ENCODE data around the gene PSMD2. TPM values are rescaled to one million over a fixed set of nuclear protein-coding genes. Genes with fewer than 3 reads are reported as not detected.

The PSMD2 gene
- total and polyA plus RNA-seq, 2 of the 8 experiments (the other 6 are each of a cell fraction or from before 2014, with no cell fraction given) = 350 to 363 TPM

GRCh38 chr3:184255291-184256039, 43.6 kb upstream of the PSMD2 start:
- H2AK5ac ChIP-seq (ENCODE audit: low read depth, low read length) = no peak overlapping the region
- H3K4me1 ChIP-seq (replicated peaks in 1 of 4; ENCODE audit: control insufficient read depth in 3 of 4, insufficient read depth in 4 of 4, low read length in 3 of 4) = peaks cover 0 to 2% (median 1%) of the 10 kb centered on the region in 4 experiments; a peak in 4 of 7 replicates
- no peak overlapping the region for H2BK12ac ChIP-seq (ENCODE audit: low read depth, low read length)
- FAIRE-seq (no peak), DNase-seq (ENCODE audit: low read depth in 1 of 2, low spot score in 2 of 2) (no peak)
- H3K23me2 ChIP-seq (ENCODE audit: low read depth, low read length) = peaks cover 6% of the 10 kb centered on the region; the same call in 1 of the 2 replicates
- no peak overlapping the region for H4K8ac ChIP-seq (ENCODE audit: extremely low read depth, insufficient read depth, low read length)
- no peak overlapping the region for H3K56ac ChIP-seq (replicated peaks; ENCODE audit: insufficient read length, low read depth, low read length)
- no peak overlapping the region for H3K4me3 ChIP-seq (ENCODE audit: extremely low read depth in 1 of 4, insufficient read depth in 2 of 4, low read depth in 3 of 4, low read length in 4 of 4)
- no peaks in the 10 kb centered on the region for H3K79me1 ChIP-seq (ENCODE audit: low read depth, low read length)
- 89% methylated on average over 3 of the region's 3 CpGs; no CpG with 5 or more reads in 1 of the 2 experiments for WGBS, 2 experiments (ENCODE audit: extremely low coverage in 1 of 2, insufficient coverage in 1 of 2, insufficient read length in 1 of 2, insufficient replicate concordance in 2 of 2, low coverage in 1 of 2, low lambda C conversion rate in 2 of 2, missing lambda C conversion rate in 1 of 2)
- no peak overlapping the region for H4K5ac ChIP-seq (ENCODE audit: insufficient read length, low read depth, low read length)
- no peak overlapping the region for H2AFZ ChIP-seq (ENCODE audit: low read length)
- H3K4me2 ChIP-seq (ENCODE audit: insufficient read depth in 1 of 2, low read depth in 2 of 2, low read length in 2 of 2) = no peak overlapping the region
- H2BK20ac ChIP-seq (ENCODE audit: low read length) = no peak overlapping the region
- H2BK15ac ChIP-seq (ENCODE audit: low read length) = no peak overlapping the region
- H3K27me3 ChIP-seq (replicated peaks in 1 of 4; ENCODE audit: control insufficient read depth in 3 of 4, extremely low read depth in 1 of 4, insufficient read depth in 3 of 4, low read length in 3 of 4) = peaks cover 2 to 24% (median 20%) of the 10 kb centered on the region in 4 experiments
- no peak overlapping the region for H3K14ac ChIP-seq (ENCODE audit: insufficient read length)
- TF ChIP-seq BACH1 (IDR thresholded peaks at IDR 0.05; ENCODE audit: low read length) = no peak
- no peak for TF ChIP-seq TBP (IDR thresholded peaks at IDR 0.05; ENCODE audit: low read depth, low read length)
- no peak for TF ChIP-seq HDAC6 (IDR thresholded peaks at IDR 0.05; ENCODE audit: low read depth, low read length)
- TF ChIP-seq RFX5 (IDR thresholded peaks at IDR 0.05; ENCODE audit: borderline replicate concordance, low read depth, low read length) = no peak
- TF ChIP-seq CHD2 (IDR thresholded peaks at IDR 0.05; ENCODE audit: low read length) = no peak
- no peak for TF ChIP-seq USF2 (IDR thresholded peaks at IDR 0.05; ENCODE audit: low read length)
- no peak for TF ChIP-seq SAP30 (IDR thresholded peaks at IDR 0.05; ENCODE audit: insufficient read depth, insufficient replicate concordance, low read length)
- POLR2A ChIA-PET (ENCODE audit: partially characterized antibody) = interaction anchor here (1.0 kb wide), 1 partner anchor 15 kb away, joined by 5 read pairs; no protein-coding TSS in a partner anchor
- H3K79me2 ChIP-seq (ENCODE audit: control insufficient read depth in 1 of 2, insufficient read depth in 2 of 2, low read length in 2 of 2) = no peaks in the 10 kb centered on the region; a peak in 1 of 4 replicates
- peaks cover 15 to 18% of the 10 kb centered on the region in 2 experiments for H4K20me1 ChIP-seq (replicated peaks in 1 of 2; ENCODE audit: control insufficient read depth in 1 of 2, insufficient read depth in 2 of 2, low read length in 2 of 2)
- no peak overlapping the region for H3K18ac ChIP-seq (ENCODE audit: extremely low read depth, low read length)
- no peaks in the 10 kb centered on the region for H3K36me3 ChIP-seq (ENCODE audit: control insufficient read depth in 2 of 4, insufficient read depth in 4 of 4, low read length in 3 of 4)
- H2BK5ac ChIP-seq (ENCODE audit: low read depth, low read length) = no peak overlapping the region
- no peak overlapping the region for H3K9ac ChIP-seq (replicated peaks in 1 of 4; ENCODE audit: extremely low read depth in 1 of 4, low read depth in 3 of 4, low read length in 3 of 4)
- no peak overlapping the region for H3K27ac ChIP-seq (ENCODE audit: low read depth, low read length)
- no peak overlapping the region for H4K91ac ChIP-seq (replicated peaks; ENCODE audit: insufficient read length, low read length)
- H3K9me3 ChIP-seq (ENCODE audit: insufficient read depth in 2 of 2, low read depth in 1 of 2, low read length in 1 of 2) = no peaks in the 10 kb centered on the region
- CTCF ChIA-PET (ENCODE audit: partially characterized antibody) = interaction anchor here (1.1 to 14.0 kb wide), 5 partner anchors 9 to 29 kb away, joined by 3 to 136 read pairs (median 4); partner anchors contain the start of gene VWA5B2
- H2BK120ac ChIP-seq (replicated peaks; ENCODE audit: low read depth, low read length) = no peak overlapping the region
- no peak overlapping the region for H3K4ac ChIP-seq (replicated peaks; ENCODE audit: insufficient read length, low read depth, low read length)
- no peak overlapping the region for H3K23ac ChIP-seq (ENCODE audit: insufficient read length)

Data from H1 (cell line).